A673 (cell line): ENCODE data around the gene EVA1B. TPM values are rescaled to one million over a fixed set of nuclear protein-coding genes. Genes with fewer than 3 reads are reported as not detected.

Experiments
- BruUV-seq: library from RNA; stranded (reverse); fragments of 400-500 nt; replicated peaks from 2 replicates; lab custom pipeline; 2021; lab: Mats Ljungman, UMichigan
- CTCF ChIA-PET: fragments of 300-600 bp; sonication (Branson Sonifier 250); formaldehyde crosslinking; loops from one replicate; lab custom pipeline; 2022; ENCODE audit warnings: antibody characterized with exemption; lab: Charles Lee
- POLR2A ChIA-PET: fragments of 300-600 bp; sonication (Branson Sonifier 250); formaldehyde crosslinking; loops from one replicate; lab custom pipeline; 2022; ENCODE audit warnings: antibody characterized with exemption; ENCODE audit not compliant: low non-redundant PET; lab: Charles Lee
- DNase-seq: peaks from one replicate; pipeline ENCODE4 v3.0.0-alpha.2; 2015; ENCODE audit warnings: low spot score
- H3K27ac ChIP-seq: fragments of 200-600 bp; sonication (generic); 2 replicates; pipeline ENCODE4 v1.5.1; 2016; ENCODE audit warnings: mixed run types, low read depth, mild to moderate bottlenecking, mixed read lengths, antibody characterized with exemption, low read length; ENCODE audit not compliant: poor library complexity, severe bottlenecking
- H3K27me3 ChIP-seq: fragments of 200-600 bp; sonication (generic); replicated peaks from 2 replicates; pipeline ENCODE4 v1.6.1; 2017; ENCODE audit warnings: mixed run types, low read depth, mild to moderate bottlenecking, mixed read lengths, antibody characterized with exemption, low read length; ENCODE audit not compliant: insufficient read depth, poor library complexity
- H3K36me3 ChIP-seq: fragments of 200-600 bp; sonication (generic); 2 replicates; pipeline ENCODE4 v1.6.1; 2016; ENCODE audit warnings: mixed run types, mild to moderate bottlenecking, mixed read lengths, antibody characterized with exemption, low read length; ENCODE audit not compliant: insufficient read depth, poor library complexity, severe bottlenecking
- H3K4me1 ChIP-seq: fragments of 200-600 bp; sonication (generic); 2 replicates; pipeline ENCODE4 v1.6.1; 2017; ENCODE audit warnings: mixed run types, mild to moderate bottlenecking, mixed read lengths, antibody characterized with exemption, low read length; ENCODE audit not compliant: insufficient read depth, poor library complexity, severe bottlenecking
- H3K4me3 ChIP-seq: fragments of 200-600 bp; sonication (generic); 2 replicates; pipeline ENCODE4 v1.5.1; 2016; ENCODE audit warnings: low read depth, mixed run types, mild to moderate bottlenecking, mixed read lengths, low read length; ENCODE audit not compliant: poor library complexity, severe bottlenecking
- H3K9me3 ChIP-seq: fragments of 200-600 bp; sonication (generic); 2 replicates; pipeline ENCODE4 v1.6.1; 2016; ENCODE audit warnings: mixed run types, low read depth, mild to moderate bottlenecking, mixed read lengths, antibody characterized with exemption, low read length; ENCODE audit not compliant: poor library complexity, severe bottlenecking
- CTCF ChIP-seq: fragments of 300-800, 200-600 bp; sonication (generic); conservative IDR thresholded peaks from 2 replicates; pipeline ENCODE4 v1.5.1; 2017; ENCODE audit warnings: low read depth, mild to moderate bottlenecking, antibody characterized with exemption, low read length, moderate library complexity, mixed read lengths
- EZH2 ChIP-seq: fragments of 200-600 bp; sonication (generic); IDR thresholded peaks from 2 replicates; pipeline ENCODE4 v1.6.1; 2017; ENCODE audit warnings: borderline replicate concordance, low read depth, mild to moderate bottlenecking, mixed read lengths, antibody characterized with exemption, low read length; ENCODE audit not compliant: poor library complexity, severe bottlenecking
- intact Hi-C: fragments of 100-400 bp; cut with micrococcal nuclease; formaldehyde crosslinking; loops from one replicate; pipeline ENCODE4 v1.10.0; 2022; ENCODE audit not compliant: unreplicated experiment
- total RNA-seq: library from RNA; stranded (reverse); gene quantifications from 2 replicates; pipeline ENCODE4 v1.2.3, GENCODE V29; 2021

The EVA1B gene
- total RNA-seq, 1 experiment from 2014 or later = 6.2 TPM

DNA sequence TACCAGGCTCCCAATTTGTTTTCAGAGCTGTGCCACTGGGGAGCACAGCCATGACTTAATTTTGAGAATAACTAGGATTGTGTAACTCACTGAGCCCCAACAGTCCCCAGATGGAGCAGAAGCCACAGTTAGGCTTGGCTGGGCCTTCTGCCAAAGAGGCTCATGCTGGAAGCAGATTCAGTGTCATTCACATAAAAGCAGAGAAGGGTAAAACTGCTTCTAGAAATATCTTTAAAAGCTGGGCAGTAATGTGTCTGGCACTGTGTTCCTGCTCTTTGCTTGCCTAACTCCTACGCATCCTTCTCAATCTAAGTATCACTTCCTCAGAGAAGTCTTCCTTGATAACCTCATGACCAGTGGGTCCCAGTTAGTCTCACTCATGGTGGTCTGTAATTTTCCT is 41.9 kb upstream of the EVA1B start:
- intact Hi-C loops = no loop called here
- Histone ChIP-seq H3K27ac (peak overlapping the region; percentile 62), H3K4me3 (no peak overlapping the region), H3K9me3 (no peaks in the 10 kb centered on the region), H3K27me3 (no peaks in the 10 kb centered on the region), H3K4me1 (peaks cover 24% of the 10 kb centered on the region), H3K36me3 (peaks cover 31% of the 10 kb centered on the region)
- no TSS peak for BruUV-seq
- DNase-seq = peak; percentile 63
- CTCF ChIA-PET = interaction anchor here (0.8 kb wide), 1 partner anchor 19 kb away, joined by 3 read pairs; no protein-coding TSS in a partner anchor
- POLR2A ChIA-PET = no interaction called here
- no peak for TF ChIP-seq CTCF
- TF ChIP-seq EZH2 = no peak

GRCh38 chr1:36359911-36360550 is 36.6 kb upstream of the EVA1B start:
- BruUV-seq = no TSS peak
- ChIA-PET POLR2A (no interaction called here), CTCF (no interaction called here)
- intact Hi-C loops = no loop called here
- H3K27ac ChIP-seq = peak overlapping the region; percentile 37
- no peak for TF ChIP-seq CTCF
- TF ChIP-seq EZH2 = no peak
- no peak overlapping the region for H3K4me3 ChIP-seq
- H3K9me3 ChIP-seq = no peaks in the 10 kb centered on the region
- no peak for DNase-seq
- peaks cover 4% of the 10 kb centered on the region for H3K4me1 ChIP-seq
- peaks cover 49% of the 10 kb centered on the region for H3K36me3 ChIP-seq
- H3K27me3 ChIP-seq = no peaks in the 10 kb centered on the region

DNA sequence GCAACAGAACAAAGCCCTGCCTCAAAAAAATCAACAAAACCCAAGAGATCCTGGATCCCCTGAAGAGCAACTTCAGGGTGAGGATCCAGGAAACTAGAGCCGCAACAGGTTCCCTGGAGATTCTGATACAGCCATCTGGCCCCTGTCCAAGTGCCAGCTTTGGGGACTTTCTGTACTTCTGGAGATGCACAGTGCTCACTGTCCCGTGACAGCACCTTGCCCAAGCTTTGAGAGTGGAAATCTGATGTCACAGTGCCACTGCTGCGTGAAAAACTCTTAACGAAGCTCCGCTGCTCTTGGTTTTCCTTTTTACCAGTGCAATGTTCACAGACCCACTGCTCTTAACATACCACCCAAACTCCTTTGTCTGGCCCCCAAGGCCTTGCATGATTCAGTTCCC is 35.9 kb upstream of the EVA1B start:
- TF ChIP-seq CTCF (no peak), EZH2 (no peak)
- CTCF ChIA-PET = no interaction called here
- Histone ChIP-seq H3K27ac (peak overlapping the region; percentile 37), H3K27me3 (no peaks in the 10 kb centered on the region), H3K36me3 (peaks cover 56% of the 10 kb centered on the region), H3K9me3 (no peaks in the 10 kb centered on the region), H3K4me3 (no peak overlapping the region), H3K4me1 (peaks cover 3% of the 10 kb centered on the region)
- DNase-seq = no peak
- POLR2A ChIA-PET = no interaction called here
- intact Hi-C loops = no loop called here
- BruUV-seq = no TSS peak
